Measurements from ENCODE around the gene FXN.

DNA sequence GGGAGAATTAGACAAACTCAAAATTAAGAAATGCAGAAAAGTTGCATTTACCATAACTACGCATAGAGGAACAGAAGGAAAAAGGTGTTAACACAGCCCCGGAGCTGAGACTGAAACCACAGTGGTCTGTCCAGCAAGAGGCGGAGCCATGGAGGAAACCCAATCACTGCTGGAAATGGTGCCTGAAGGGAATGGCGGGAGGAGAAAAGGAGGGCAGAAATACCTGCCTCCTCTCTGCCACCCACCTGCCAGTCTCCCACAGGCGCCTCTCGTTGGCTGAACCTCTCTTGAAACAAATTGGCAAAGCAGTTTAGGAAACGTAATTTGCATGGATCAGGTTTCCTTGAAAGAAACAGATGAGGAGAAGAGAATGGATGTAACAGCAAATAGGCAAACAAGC lies 11.9 kb upstream of the FXN start:
- TF ChIP-seq, protein P1, sequence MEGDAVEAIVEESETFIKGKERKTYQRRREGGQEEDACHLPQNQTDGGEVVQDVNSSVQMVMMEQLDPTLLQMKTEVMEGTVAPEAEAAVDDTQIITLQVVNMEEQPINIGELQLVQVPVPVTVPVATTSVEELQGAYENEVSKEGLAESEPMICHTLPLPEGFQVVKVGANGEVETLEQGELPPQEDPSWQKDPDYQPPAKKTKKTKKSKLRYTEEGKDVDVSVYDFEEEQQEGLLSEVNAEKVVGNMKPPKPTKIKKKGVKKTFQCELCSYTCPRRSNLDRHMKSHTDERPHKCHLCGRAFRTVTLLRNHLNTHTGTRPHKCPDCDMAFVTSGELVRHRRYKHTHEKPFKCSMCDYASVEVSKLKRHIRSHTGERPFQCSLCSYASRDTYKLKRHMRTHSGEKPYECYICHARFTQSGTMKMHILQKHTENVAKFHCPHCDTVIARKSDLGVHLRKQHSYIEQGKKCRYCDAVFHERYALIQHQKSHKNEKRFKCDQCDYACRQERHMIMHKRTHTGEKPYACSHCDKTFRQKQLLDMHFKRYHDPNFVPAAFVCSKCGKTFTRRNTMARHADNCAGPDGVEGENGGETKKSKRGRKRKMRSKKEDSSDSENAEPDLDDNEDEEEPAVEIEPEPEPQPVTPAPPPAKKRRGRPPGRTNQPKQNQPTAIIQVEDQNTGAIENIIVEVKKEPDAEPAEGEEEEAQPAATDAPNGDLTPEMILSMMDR (IDR thresholded peaks at IDR 0.05): no peak
- TF ChIP-seq POLR2A (IDR thresholded peaks at IDR 0.05): no peak
